Central memory CD8-positive, alpha-beta T cell (primary cell): ENCODE results near the gene ANKS1B.
"Not testable (repeated sequence)": the region's sequence is repeated elsewhere in the genome, so short reads cannot be mapped to it uniquely, and the experiment has no call there.

Experiments
- ATAC-seq: fragments of 150-1000 bp; cut with Tn5 transposase; replicated peaks from 2 replicates; pipeline ENCODE4 v1.10.0; 2022; ENCODE audit warnings: mild to moderate bottlenecking, moderate FRiP score, moderate number of reproducible peaks; ENCODE audit not compliant: poor library complexity, severe bottlenecking; ENCODE audit errors: extremely low read depth
- DNase-seq, 2 donors: peaks; one replicate each; pipeline ENCODE4 v3.0.0; 2021; ENCODE audit warnings: low spot score in 2 of 2
- H3K27ac Mint-ChIP-seq: one replicate; pipeline ENCODE4 v1.8.0; 2022; ENCODE audit warnings: low read depth, mild to moderate bottlenecking, moderate library complexity, mixed read lengths
- H3K27me3 Mint-ChIP-seq: one replicate; pipeline ENCODE4 v1.8.0; 2022; ENCODE audit warnings: mixed read lengths
- H3K36me3 Mint-ChIP-seq: one replicate; pipeline ENCODE4 v1.8.0; 2022; ENCODE audit warnings: mild to moderate bottlenecking, moderate library complexity, mixed read lengths; ENCODE audit not compliant: insufficient read depth
- H3K4me1 Mint-ChIP-seq: one replicate; pipeline ENCODE4 v1.8.0; 2022; ENCODE audit warnings: mixed read lengths
- H3K4me3 Mint-ChIP-seq: one replicate; pipeline ENCODE4 v1.8.0; 2022; ENCODE audit warnings: mild to moderate bottlenecking, moderate library complexity, mixed read lengths
- H3K9me3 Mint-ChIP-seq: one replicate; pipeline ENCODE4 v1.8.0; 2022; ENCODE audit warnings: mixed read lengths

Gene ANKS1B

DNA sequence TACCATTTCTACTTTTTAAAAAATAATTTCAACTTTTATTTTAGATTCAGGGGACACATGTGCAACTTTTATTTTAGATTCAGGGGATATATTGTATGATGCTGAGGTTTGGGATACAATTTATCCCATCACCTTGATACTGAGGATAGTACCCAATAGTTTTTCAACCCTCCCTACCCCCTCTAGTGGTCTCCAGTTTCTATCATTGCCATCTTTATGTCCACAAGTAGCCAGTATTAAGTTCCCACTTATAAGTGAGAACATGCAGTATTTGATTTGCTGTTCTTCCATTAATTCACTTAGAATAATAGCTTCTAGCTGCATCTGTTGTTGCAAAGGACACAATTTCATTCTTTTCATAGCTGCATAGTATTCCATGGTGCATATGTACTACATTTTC lies 162.5 kb downstream of the ANKS1B start:
- ATAC-seq (no peak), DNase-seq (no peak)
- Mint-ChIP-seq H3K27ac (no peak overlapping the region), H3K4me1 (no peaks in the 10 kb centered on the region), H3K36me3 (peaks cover 2% of the 10 kb centered on the region), H3K9me3 (no peaks in the 10 kb centered on the region), H3K27me3 (no peaks in the 10 kb centered on the region), H3K4me3 (no peak overlapping the region)

DNA sequence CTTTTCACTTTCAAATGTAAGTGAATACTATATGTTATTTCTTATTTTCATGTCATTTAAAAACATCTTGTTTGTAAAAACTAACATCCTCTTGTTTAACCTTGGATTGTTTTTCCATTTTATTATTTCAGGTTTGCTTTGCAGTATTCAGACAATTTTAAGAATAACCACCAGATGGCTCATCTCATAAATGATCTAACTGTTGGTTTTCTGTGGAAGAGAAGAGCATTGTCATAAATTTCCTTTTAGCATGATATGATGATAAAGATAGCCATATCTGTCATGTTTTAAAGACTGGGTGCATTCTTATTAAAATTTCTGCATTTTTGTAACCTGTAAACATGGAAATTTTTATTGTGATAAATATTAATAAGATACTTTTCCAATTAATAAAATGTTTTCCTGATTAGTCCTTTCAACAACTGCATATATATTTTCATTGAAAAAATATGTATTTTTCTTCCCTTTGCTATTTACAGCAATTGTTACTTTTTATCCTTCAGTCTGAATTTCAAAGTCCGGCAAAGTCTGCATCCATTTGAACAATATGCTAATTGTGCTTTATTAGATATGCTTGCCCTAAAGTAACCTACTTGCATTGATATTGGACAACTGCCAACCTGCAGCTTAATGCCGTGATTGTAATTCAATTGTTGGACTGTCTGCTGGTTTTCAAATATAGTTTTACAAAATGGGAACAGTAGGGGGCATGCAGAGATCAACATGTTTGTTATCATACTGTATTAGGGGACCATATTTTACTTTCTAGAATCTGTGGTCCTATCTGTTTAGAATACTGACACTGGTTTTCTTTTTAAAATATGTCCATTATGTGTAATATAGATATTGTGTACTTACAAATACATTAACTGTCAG lies 173.8 kb downstream of the ANKS1B start:
- no peaks in the 10 kb centered on the region for H3K4me1 Mint-ChIP-seq
- ATAC-seq (no peak), DNase-seq (no peak)
- no peaks in the 10 kb centered on the region for H3K9me3 Mint-ChIP-seq
- H3K27me3 Mint-ChIP-seq: no peaks in the 10 kb centered on the region
- no peak overlapping the region for H3K4me3 Mint-ChIP-seq
- no peak overlapping the region for H3K27ac Mint-ChIP-seq
- no peaks in the 10 kb centered on the region for H3K36me3 Mint-ChIP-seq

DNA sequence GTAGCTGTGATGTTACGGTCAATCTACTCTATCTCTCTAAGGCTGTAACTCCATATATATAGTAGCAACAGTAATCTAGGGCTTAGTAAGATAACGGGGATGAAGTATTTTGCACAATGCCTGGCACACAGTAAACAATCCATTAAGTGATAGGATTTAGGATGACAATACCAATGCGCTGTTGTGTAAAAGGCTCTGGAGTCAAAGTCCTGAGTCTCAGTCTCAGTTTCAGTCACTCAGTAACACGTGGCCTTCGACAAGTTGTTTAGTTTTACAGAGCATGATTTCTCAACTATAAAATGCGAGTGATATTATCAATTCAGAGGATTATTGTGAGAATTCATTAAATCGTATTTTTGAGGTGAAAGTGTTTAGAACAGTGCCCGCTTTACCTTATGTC lies 174.8 kb downstream of the ANKS1B start:
- H3K27me3 Mint-ChIP-seq: no peaks in the 10 kb centered on the region
- DNase-seq: no peak
- no peaks in the 10 kb centered on the region for H3K4me1 Mint-ChIP-seq
- H3K36me3 Mint-ChIP-seq: no peaks in the 10 kb centered on the region
- ATAC-seq: no peak
- no peak overlapping the region for H3K4me3 Mint-ChIP-seq
- no peak overlapping the region for H3K27ac Mint-ChIP-seq
- H3K9me3 Mint-ChIP-seq: peaks cover 3% of the 10 kb centered on the region

DNA sequence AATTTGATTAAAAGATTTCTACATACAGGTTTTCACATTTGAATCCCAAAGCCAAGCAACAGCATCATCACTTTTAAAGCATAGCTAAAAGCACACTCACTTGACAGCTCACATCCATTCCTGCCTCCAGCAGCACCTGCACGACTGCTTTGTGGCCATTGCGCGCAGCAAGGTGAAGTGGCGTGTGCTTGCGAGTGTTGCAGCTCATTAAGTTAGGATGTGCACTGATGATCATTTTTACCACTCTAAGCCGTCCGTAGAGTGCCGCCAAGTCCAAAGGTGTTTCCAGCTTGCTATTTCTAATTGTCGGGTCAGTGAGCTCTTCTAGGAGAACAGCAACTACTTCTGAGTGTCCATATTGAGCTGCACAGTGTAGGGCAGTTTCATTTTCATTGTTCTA lies 178.4 kb downstream of the ANKS1B start:
- no peak for DNase-seq
- Mint-ChIP-seq H3K9me3 (peaks cover 7% of the 10 kb centered on the region), H3K27ac (no peak overlapping the region), H3K4me1 (no peaks in the 10 kb centered on the region), H3K4me3 (no peak overlapping the region), H3K36me3 (peaks cover 3% of the 10 kb centered on the region), H3K27me3 (no peaks in the 10 kb centered on the region)
- ATAC-seq: no peak

DNA sequence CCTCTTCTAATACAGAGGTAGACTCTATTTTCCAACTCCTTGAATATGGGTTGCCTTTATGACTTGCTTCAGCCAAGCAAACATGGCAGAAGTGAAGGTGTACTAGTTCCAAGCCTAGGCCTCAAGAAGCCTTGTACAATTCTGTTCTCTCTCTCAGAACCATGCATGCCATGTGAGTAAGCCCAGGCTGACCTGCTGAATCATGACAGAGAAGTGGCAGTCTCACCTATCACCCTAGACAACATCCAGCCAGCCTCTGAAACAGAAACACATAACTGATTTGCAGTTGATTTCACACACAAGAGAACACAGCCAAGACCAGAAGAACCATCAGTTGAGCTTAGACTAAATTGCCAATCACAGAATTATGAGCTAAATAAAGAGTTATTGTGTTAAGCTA lies 180.0 kb downstream of the ANKS1B start:
- H3K27ac Mint-ChIP-seq: no peak overlapping the region
- H3K4me1 Mint-ChIP-seq: no peaks in the 10 kb centered on the region
- no peaks in the 10 kb centered on the region for H3K27me3 Mint-ChIP-seq
- ATAC-seq: no peak
- no peak for DNase-seq
- H3K9me3 Mint-ChIP-seq: peaks cover 7% of the 10 kb centered on the region
- no peak overlapping the region for H3K4me3 Mint-ChIP-seq
- peaks cover 3% of the 10 kb centered on the region for H3K36me3 Mint-ChIP-seq

DNA sequence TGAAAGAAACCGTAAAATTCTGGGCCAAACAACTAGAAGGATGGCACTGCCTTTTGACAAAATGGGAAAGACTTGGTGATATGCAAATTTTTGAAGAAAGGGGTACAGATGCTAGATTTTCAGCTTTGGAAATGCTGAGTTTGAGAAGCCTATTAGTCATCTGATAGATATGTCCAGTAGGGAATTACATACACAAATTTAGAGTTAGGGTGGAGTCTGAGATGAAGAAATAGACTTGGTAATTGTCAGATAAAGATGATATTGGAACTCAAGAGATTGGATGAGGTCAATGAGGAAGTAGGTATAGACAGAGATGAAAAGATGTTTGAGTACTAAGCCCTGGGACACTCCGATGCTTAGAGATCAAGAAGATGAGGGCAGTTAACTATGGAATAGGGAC lies 184.1 kb downstream of the ANKS1B start:
- Mint-ChIP-seq H3K4me1 (no peaks in the 10 kb centered on the region), H3K27ac (no peak overlapping the region), H3K4me3 (no peak overlapping the region), H3K9me3 (peaks cover 15% of the 10 kb centered on the region), H3K36me3 (peaks cover 3% of the 10 kb centered on the region), H3K27me3 (no peaks in the 10 kb centered on the region)
- ATAC-seq: no peak
- no peak for DNase-seq

DNA sequence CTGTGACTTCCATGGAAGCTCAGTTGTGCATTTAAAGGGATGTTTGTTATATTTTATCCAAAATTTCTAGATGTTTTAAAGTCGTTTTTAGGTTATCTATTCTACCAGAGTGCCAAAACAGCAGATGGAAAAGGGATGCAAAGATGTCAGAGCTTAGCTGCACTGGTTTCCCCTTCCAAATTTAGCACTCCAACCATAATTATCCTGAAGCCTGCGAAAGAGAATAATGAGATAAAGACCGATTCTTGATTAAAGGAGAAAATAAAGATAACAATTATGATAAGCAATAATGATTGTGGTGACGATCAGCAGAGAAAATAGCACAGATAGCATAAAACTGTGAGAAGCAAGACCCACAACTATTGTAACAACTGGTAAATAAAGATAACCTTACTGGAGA lies 186.8 kb downstream of the ANKS1B start:
- DNase-seq, H3K4me1 Mint-ChIP-seq, H3K27ac Mint-ChIP-seq, H3K4me3 Mint-ChIP-seq, H3K36me3 Mint-ChIP-seq, ATAC-seq, H3K27me3 Mint-ChIP-seq: not testable (repeated sequence)
- H3K9me3 Mint-ChIP-seq: peaks cover 17% of the 10 kb centered on the region

DNA sequence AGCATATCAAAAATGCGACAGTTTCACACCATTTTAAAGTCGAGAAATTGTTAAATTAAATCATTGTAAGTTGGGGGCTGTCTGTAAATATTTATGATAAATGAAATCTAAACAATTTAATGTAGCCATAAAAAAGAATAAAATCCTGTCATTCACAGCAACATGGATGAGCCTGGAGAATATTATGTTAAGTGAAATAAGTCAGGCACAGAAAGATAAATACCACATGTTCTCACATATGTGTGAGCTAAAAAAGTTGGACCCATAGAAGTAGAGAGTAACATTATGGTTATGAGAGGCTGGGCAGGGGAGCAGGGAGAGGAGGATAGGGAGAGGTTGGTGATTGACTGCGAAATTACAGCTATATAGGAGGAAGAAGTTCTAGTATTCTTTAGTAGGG lies 201.3 kb downstream of the ANKS1B start:
- no peaks in the 10 kb centered on the region for H3K27me3 Mint-ChIP-seq
- no peak for ATAC-seq
- H3K27ac Mint-ChIP-seq: no peak overlapping the region
- peaks cover 6% of the 10 kb centered on the region for H3K9me3 Mint-ChIP-seq
- H3K4me1 Mint-ChIP-seq: no peaks in the 10 kb centered on the region
- no peak for DNase-seq
- no peak overlapping the region for H3K4me3 Mint-ChIP-seq
- no peaks in the 10 kb centered on the region for H3K36me3 Mint-ChIP-seq

DNA sequence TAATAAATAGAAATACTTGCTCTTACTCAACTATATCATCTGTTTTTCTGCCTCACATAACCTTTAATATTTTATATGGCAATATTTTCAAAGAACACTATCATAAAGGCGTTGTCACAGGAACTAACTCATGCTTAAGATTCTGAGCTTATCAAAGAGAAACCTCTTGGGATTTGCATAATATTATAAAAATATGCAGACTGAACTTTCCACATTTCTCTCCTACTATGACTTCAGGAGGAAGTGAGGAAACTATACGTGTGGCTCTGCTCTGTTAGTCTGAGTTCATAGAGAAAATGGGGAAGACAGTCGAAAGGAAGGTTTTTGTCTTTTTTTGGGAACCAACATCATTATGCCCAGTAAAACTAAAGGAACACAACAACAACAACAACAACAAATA lies 212.5 kb downstream of the ANKS1B start:
- no peaks in the 10 kb centered on the region for H3K4me1 Mint-ChIP-seq
- no peak overlapping the region for H3K27ac Mint-ChIP-seq
- no peaks in the 10 kb centered on the region for H3K9me3 Mint-ChIP-seq
- ATAC-seq (no peak), DNase-seq (no peak)
- H3K4me3 Mint-ChIP-seq: no peak overlapping the region
- no peaks in the 10 kb centered on the region for H3K36me3 Mint-ChIP-seq
- no peaks in the 10 kb centered on the region for H3K27me3 Mint-ChIP-seq

DNA sequence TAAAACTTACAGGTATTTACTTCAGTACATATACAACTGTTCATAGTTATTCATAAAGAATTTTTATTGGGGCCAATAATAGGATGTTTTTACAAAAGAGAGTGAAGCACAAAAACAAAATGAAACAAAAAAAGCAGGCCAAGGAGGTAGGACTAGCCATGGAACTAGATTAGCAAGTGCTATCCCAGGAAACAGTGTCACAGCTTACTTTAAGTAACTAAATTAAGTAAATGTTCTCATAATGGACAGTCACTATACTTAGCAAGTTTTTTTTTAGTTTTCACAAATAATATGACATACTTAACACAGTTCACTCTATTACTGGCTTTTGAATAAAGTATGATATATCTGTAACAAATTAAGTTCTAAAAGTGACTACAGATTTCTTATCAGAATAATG lies 213.1 kb downstream of the ANKS1B start:
- Mint-ChIP-seq H3K36me3 (no peaks in the 10 kb centered on the region), H3K27me3 (no peaks in the 10 kb centered on the region), H3K9me3 (no peaks in the 10 kb centered on the region), H3K4me3 (no peak overlapping the region), H3K27ac (no peak overlapping the region), H3K4me1 (no peaks in the 10 kb centered on the region)
- DNase-seq: no peak
- ATAC-seq: no peak

DNA sequence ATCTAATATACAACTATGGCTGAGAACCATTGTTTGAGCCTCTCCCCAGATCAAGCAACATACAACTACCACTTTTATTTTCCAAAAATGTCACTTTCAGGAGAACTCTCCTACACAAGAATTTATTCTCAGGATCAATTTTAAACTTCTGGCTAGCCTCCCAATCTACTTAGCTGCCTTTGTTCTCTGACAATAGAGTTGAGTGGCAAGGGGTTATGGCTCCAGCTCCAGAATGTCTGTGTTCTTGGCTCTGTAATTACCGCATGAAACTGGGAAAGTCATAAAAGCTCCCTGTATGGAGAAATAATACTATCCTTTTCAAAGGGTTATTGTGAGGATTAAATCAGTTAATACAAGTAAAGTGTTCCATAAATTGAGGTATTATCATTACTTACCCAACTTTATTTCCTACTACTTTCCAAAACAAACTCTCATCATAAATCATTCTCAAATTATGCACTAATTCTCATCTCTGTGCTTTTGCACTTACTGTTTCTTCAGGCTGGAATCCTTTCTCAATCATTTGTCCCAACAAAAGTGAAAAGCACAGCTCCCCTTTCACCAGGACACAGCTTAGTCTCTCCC lies 215.2 kb downstream of the ANKS1B start:
- no peak for DNase-seq
- Mint-ChIP-seq H3K27ac (no peak overlapping the region), H3K36me3 (no peaks in the 10 kb centered on the region)

DNA sequence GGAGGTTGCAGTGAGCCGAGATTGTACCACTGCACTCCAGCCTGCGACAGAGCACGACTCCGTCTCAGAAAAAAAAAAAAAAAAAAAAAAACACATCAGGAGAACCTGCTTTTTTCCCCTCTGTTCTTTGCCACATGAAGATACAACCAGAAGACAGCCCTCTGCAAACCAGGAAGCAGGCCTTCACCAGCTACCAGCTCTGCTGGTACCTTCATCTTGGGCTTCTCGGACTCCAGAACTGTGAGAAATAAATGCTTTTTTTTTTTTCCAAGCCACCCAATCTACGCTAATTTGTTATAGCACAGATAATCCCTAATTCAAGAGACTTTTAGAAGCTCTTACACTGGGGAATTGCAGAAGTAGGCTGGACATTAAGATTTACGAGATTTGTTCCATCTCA lies 216.0 kb downstream of the ANKS1B start:
- no peaks in the 10 kb centered on the region for H3K9me3 Mint-ChIP-seq
- no peaks in the 10 kb centered on the region for H3K27me3 Mint-ChIP-seq
- DNase-seq: no peak
- no peak overlapping the region for H3K4me3 Mint-ChIP-seq
- no peaks in the 10 kb centered on the region for H3K4me1 Mint-ChIP-seq
- no peak overlapping the region for H3K27ac Mint-ChIP-seq
- H3K36me3 Mint-ChIP-seq: no peaks in the 10 kb centered on the region
- no peak for ATAC-seq

More for the DNA sequence above, 215.2 kb downstream of the ANKS1B start:
- H3K4me3 Mint-ChIP-seq: no peak overlapping the region
- no peak for ATAC-seq
- H3K9me3 Mint-ChIP-seq: no peaks in the 10 kb centered on the region
- H3K4me1 Mint-ChIP-seq: no peaks in the 10 kb centered on the region
- no peaks in the 10 kb centered on the region for H3K27me3 Mint-ChIP-seq

DNA sequence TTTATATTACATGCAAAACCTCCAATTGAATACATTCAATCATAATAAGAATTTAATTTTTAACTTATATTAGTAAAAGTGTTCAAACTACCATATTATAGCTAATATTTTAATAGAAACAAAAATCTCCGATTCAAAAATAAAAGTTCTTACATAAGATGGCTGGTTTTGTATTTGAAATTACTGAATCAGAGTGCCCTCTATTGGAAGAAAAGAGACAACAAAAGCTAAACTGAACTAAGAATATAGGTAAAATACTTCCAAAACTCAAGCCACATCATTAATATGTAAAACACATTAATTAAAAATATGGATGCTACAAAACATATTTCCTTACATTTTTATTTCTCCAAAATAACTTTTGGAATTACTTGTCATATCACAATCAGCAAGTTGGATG lies 216.9 kb downstream of the ANKS1B start:
- Mint-ChIP-seq H3K9me3 (peaks cover 6% of the 10 kb centered on the region), H3K27me3 (no peaks in the 10 kb centered on the region), H3K27ac (no peak overlapping the region), H3K36me3 (no peaks in the 10 kb centered on the region), H3K4me3 (no peak overlapping the region), H3K4me1 (no peaks in the 10 kb centered on the region)
- ATAC-seq: no peak
- DNase-seq: no peak
